Common myeloid progenitor, CD34-positive (primary cell): Measurements from ENCODE around the gene AP1M2. TPM values are rescaled to one million over a fixed set of nuclear protein-coding genes. Genes with fewer than 3 reads are reported as not detected.
A peak's percentile ranks its signal among the peaks of the same experiment; 100 is the strongest.

Experiments used
- CTCF ChIA-PET: fragments of 350-600 bp; sonication (Branson Sonifier 250); formaldehyde crosslinking; loops from one replicate; lab custom pipeline; 2021; ENCODE audit warnings: antibody characterized with exemption; lab: Charles Lee
- POLR2A ChIA-PET: fragments of 350-600 bp; sonication (Branson Sonifier 250); formaldehyde crosslinking; loops from one replicate; lab custom pipeline; 2021; ENCODE audit warnings: antibody characterized with exemption; lab: Charles Lee
- DNase-seq, 3 donors: peaks; one replicate each; pipeline versions ENCODE4 v3.0.0 to v3.0.0-alpha.2; 2013
- H3K27ac ChIP-seq, 2 experiments: 1 replicate in 1 of 2; 2 replicates in 1 of 2; pipeline ENCODE4 v1.7.0; 2013; ENCODE audit warnings: inconsistent platforms in 2 of 2, low read length in 2 of 2, mild to moderate bottlenecking in 2 of 2, low read depth in 1 of 2, moderate library complexity in 1 of 2; ENCODE audit not compliant: severe bottlenecking in 2 of 2, insufficient read depth in 1 of 2, poor library complexity in 1 of 2
- H3K27me3 ChIP-seq, 5 experiments: replicated peaks in 2 of 5; 1 replicate in 3 of 5; 2 replicates in 2 of 5; pipeline versions ENCODE4 v1.6.1 to v1.7.0; 2013; ENCODE audit warnings: low read length in 4 of 5, mild to moderate bottlenecking in 2 of 5, moderate library complexity in 2 of 5, inconsistent platforms in 1 of 5; ENCODE audit not compliant: insufficient read depth in 5 of 5, control insufficient read depth in 4 of 5
- H3K36me3 ChIP-seq, 4 experiments: 1 replicate in 2 of 4; 2 replicates in 2 of 4; pipeline versions ENCODE4 v1.6.1 to v1.7.0; 2013; ENCODE audit warnings: low read length in 3 of 4, control low read depth in 1 of 4, mild to moderate bottlenecking in 1 of 4; ENCODE audit not compliant: control insufficient read depth in 4 of 4, insufficient read depth in 4 of 4
- H3K4me1 ChIP-seq, 4 experiments: 1 replicate in 3 of 4; 2 replicates in 1 of 4; pipeline versions ENCODE4 v1.6.1 to v1.7.1; 2013; ENCODE audit warnings: low read length in 3 of 4, mild to moderate bottlenecking in 3 of 4, control low read depth in 1 of 4, inconsistent platforms in 1 of 4, moderate library complexity in 1 of 4; ENCODE audit not compliant: control insufficient read depth in 4 of 4, insufficient read depth in 4 of 4; ENCODE audit errors: control extremely low read depth in 1 of 4
- H3K4me3 ChIP-seq, 7 experiments: 1 replicate in 4 of 7; 2 replicates in 3 of 7; pipeline versions ENCODE4 v1.5.1 to v1.7.0; 2013; ENCODE audit warnings: mild to moderate bottlenecking in 7 of 7, low read length in 6 of 7, moderate library complexity in 6 of 7, inconsistent platforms in 2 of 7, low read depth in 2 of 7, control low read depth in 1 of 7; ENCODE audit not compliant: insufficient read depth in 4 of 7, control insufficient read depth in 1 of 7; ENCODE audit errors: extremely low read depth in 1 of 7
- H3K9me3 ChIP-seq, 5 experiments: 1 replicate in 4 of 5; 2 replicates in 1 of 5; pipeline versions ENCODE4 v1.6.1 to v1.7.1; 2013; ENCODE audit warnings: low read length in 4 of 5, mild to moderate bottlenecking in 2 of 5, inconsistent platforms in 1 of 5, low read depth in 1 of 5, moderate library complexity in 1 of 5; ENCODE audit not compliant: control insufficient read depth in 4 of 5, insufficient read depth in 2 of 5; ENCODE audit errors: control extremely low read depth in 1 of 5
- WGBS: methylation state at CpG from one replicate; pipeline ENCODE4 v1.1.5; 2013; ENCODE audit not compliant: insufficient coverage; 5-methylcytosine and 5-hydroxymethylcytosine counted together
- polyA plus RNA-seq: library from polyadenylated mRNA; unstranded; fragments of 120-200 nt; gene quantifications from one replicate; pipeline ENCODE4 v1.2.1, GENCODE V29; 2013

AP1M2 gene
- 0.07 TPM for polyA plus RNA-seq

DNA sequence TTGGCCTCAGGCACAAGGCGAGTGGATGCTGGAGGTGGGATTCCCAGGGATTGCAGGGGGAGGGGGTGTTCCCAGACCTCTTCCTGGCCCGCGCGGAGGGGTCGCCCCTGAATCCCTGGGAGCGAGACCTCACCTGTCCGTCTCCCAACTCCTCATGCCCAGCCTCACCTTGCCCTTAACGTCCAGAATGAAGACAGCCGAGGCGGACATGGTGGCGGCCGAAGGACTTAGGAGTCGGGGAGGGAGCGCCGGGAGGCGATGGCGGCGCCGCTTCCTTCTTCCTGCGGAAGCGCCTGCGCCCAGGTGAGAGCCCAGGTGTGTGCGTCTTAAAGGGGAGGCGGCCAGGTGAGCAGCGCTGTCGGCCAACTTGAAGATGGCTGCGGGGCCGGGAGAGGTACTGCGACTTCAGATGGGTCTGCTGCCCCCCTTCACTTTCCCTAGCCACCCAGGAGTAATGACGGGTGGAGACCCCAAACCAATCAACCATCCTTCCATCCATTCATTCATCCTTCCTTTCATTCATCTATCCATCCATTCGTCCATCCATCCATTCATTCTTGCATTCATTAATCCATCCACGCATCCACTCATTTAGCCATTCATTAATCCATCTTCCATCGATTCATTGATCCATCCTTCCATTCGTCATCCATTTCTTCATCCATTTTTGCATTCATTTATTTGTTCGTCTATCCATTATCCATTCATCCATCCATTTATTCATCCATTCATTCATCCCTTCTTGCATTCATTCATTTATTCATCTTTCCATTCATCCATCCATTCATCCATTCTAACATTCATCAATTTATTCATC, at the start of gene AP1M2:
TSS of gene AP1M2 (minus strand) at position 291 of the 817 bp plus-strand sequence. CDS start at position 210, 81 bp downstream.
- POLR2A ChIA-PET: no interaction called here
- CTCF ChIA-PET: interaction anchor here (12.3 kb wide), 1 partner anchor 59 kb away, joined by 313 read pairs; no protein-coding TSS in a partner anchor
- WGBS: 49% methylated on average over 27 of the region's 35 CpGs
- no peak within 1 kb of the TSS for H3K27ac ChIP-seq
- peaks cover 0 to 2% (median 1%) of the 10 kb centered on the region in 4 experiments for H3K4me1 ChIP-seq
- DNase-seq: no peak
- H3K9me3 ChIP-seq: no peaks in the 10 kb centered on the region
- H3K4me3 ChIP-seq: no peak within 1 kb of the TSS
- peaks cover 0 to 16% (median 2%) of the 10 kb centered on the region in 5 experiments for H3K27me3 ChIP-seq
- H3K36me3 ChIP-seq: no peaks in the 10 kb centered on the region

DNA sequence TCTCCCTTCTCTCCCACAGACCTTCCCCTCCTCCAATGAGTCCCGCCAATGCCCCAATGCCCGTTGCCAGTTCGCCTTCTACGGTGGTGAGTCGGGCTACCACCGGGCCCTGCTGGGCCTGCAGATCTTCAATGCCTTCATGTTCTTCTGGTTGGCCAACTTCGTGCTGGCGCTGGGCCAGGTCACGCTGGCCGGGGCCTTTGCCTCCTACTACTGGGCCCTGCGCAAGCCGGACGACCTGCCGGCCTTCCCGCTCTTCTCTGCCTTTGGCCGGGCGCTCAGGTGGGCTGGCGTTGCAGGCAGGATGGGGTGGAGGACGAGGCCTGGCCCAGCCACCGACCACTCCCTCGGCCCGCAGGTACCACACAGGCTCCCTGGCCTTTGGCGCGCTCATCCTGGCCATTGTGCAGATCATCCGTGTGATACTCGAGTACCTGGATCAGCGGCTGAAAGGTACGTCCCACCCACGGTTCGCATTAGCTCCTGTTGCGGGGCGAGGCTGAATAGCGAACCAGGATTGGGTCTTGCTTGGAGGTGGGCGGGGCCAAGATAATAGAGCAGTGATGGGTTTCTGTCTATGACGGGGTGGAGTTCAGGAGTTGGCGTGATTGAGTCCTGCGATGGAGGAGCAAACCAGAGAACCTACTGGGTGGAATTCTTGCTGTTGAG, 49.3 kb upstream of the AP1M2 start:
- peaks cover 0 to 8% (median 0%) of the 10 kb centered on the region in 4 experiments for H3K4me1 ChIP-seq
- ChIA-PET CTCF (no interaction called here), POLR2A (no interaction called here)
- H3K36me3 ChIP-seq: peaks cover 6 to 69% (median 43%) of the 10 kb centered on the region in 4 experiments
- H3K4me3 ChIP-seq: no peak overlapping the region
- WGBS: 97% methylated on average over 37 of the region's 37 CpGs
- no peak overlapping the region for H3K27ac ChIP-seq
- no peaks in the 10 kb centered on the region for H3K27me3 ChIP-seq
- H3K9me3 ChIP-seq: no peaks in the 10 kb centered on the region
- no peak for DNase-seq

- WGBS: 97% methylated on average over 6 of the region's 6 CpGs
- Histone ChIP-seq H3K9me3 (no peaks in the 10 kb centered on the region), H3K27ac (peak overlapping the region in 1 of 2 experiments; percentile 9), H3K4me3 (no peak overlapping the region), H3K36me3 (peaks cover 8 to 67% (median 42%) of the 10 kb centered on the region in 4 experiments), H3K27me3 (no peaks in the 10 kb centered on the region), H3K4me1 (peaks cover 0 to 8% (median 0%) of the 10 kb centered on the region in 4 experiments)
- POLR2A ChIA-PET: no interaction called here
- CTCF ChIA-PET: interaction anchor here (0.7 to 1.3 kb wide), 5 partner anchors 8 to 54 kb away, joined by 3 to 4 read pairs (median 3); no protein-coding TSS in a partner anchor
- no peak for DNase-seq
These were observed 47.9 kb upstream of the AP1M2 start for GRCh38 chr19:10634963-10635362.

DNA sequence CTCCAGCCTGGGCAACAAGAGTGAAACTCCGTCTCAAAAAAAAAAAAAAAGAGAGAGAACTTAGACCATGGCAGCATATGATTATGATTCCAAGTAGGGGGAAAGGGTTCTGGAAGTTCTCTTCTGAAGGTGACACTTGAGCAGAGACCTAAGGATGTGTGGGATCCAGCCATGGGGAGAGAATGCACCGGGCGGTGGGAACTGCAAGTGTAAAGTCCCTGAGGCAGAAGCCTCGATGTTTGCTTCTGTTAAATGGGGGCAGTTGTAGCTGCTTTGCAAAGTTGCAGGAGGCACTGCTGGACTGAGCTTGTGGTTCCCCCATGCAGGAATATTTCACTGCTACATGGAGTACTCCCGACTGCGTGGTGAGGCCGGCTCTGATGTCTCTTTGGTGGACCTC, 47.3 kb upstream of the AP1M2 start:
- H3K36me3 ChIP-seq: peaks cover 8 to 68% (median 43%) of the 10 kb centered on the region in 4 experiments
- H3K4me3 ChIP-seq: no peak overlapping the region
- H3K9me3 ChIP-seq: no peaks in the 10 kb centered on the region
- H3K4me1 ChIP-seq: peaks cover 0 to 8% (median 0%) of the 10 kb centered on the region in 4 experiments
- ChIA-PET POLR2A (no interaction called here), CTCF (interaction anchor here (1.0 to 1.3 kb wide), 3 partner anchors 8 to 54 kb away, joined by 3 read pairs; no protein-coding TSS in a partner anchor)
- 100% methylated on average over 3 of the region's 7 CpGs for WGBS
- DNase-seq: no peak
- H3K27ac ChIP-seq: no peak overlapping the region
- H3K27me3 ChIP-seq: no peaks in the 10 kb centered on the region

- Histone ChIP-seq H3K9me3 (no peaks in the 10 kb centered on the region), H3K27ac (no peak overlapping the region), H3K27me3 (no peaks in the 10 kb centered on the region), H3K4me1 (peaks cover 0 to 8% (median 0%) of the 10 kb centered on the region in 4 experiments), H3K4me3 (no peak overlapping the region), H3K36me3 (peaks cover 11 to 61% (median 36%) of the 10 kb centered on the region in 4 experiments)
- 96% methylated on average over 3 of the region's 14 CpGs for WGBS
- no peak for DNase-seq
- ChIA-PET CTCF (no interaction called here), POLR2A (no interaction called here)
These were observed 44.8 kb upstream of the AP1M2 start for GRCh38 chr19:10631874-10632273.

DNA sequence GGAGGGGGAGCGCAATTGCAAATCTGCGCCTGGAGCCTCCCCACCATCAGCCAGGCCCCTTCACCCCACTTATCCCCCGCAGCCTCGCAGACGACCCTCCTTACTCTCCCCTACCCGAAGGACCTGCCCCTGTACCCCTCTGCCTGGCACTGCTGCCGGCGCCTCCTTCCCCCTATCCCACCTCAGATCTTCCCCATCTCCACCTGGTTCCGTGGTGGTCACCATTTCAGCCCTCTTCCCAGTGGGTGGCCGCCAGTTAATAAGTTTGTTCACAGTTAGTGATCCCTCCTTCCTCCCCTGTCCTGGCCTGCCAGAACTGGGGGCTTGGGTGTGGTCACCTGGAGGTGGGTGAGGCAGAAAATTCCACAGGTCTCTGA, 38.6 kb upstream of the AP1M2 start:
- CTCF ChIA-PET: interaction anchor here (2.3 to 2.4 kb wide), 2 partner anchors 19 to 45 kb away, joined by 7 to 8 read pairs; no protein-coding TSS in a partner anchor
- no peak for DNase-seq
- peaks cover 3 to 23% (median 9%) of the 10 kb centered on the region in 4 experiments for H3K36me3 ChIP-seq
- POLR2A ChIA-PET: no interaction called here
- no peaks in the 10 kb centered on the region for H3K27me3 ChIP-seq
- no peaks in the 10 kb centered on the region for H3K9me3 ChIP-seq
- H3K4me1 ChIP-seq: no peaks in the 10 kb centered on the region
- 88% methylated on average over 7 of the region's 10 CpGs for WGBS
- no peak overlapping the region for H3K4me3 ChIP-seq
- no peak overlapping the region for H3K27ac ChIP-seq
